GM19372 (cell line): ENCODE results near the gene SFRP2.

Experiments
- ATAC-seq: cut with Tn5 transposase; IDR thresholded peaks from one replicate; pipeline ENCODE4 v1.9.1; 2021; ENCODE audit warnings: mild to moderate bottlenecking, low read depth, moderate library complexity; ENCODE audit not compliant: unreplicated experiment

SFRP2 gene

GRCh38 chr4:153798901-153799693, 10.2 kb upstream of the SFRP2 start:
- ATAC-seq, result no peak

- ATAC-seq, result no peak
Measured at GRCh38 chr4:153798420-153798819, 9.5 kb upstream of the SFRP2 start.

GRCh38 chr4:153794006-153794405, 5.1 kb upstream of the SFRP2 start:
- no peak for ATAC-seq

- ATAC-seq, result no peak
Measured at GRCh38 chr4:153792618-153793247, 3.9 kb upstream of the SFRP2 start.

GRCh38 chr4:153791746-153792617, 3.1 kb upstream of the SFRP2 start:
- no peak for ATAC-seq

- no peak for ATAC-seq
Measured at GRCh38 chr4:153790962-153791551, 2.2 kb upstream of the SFRP2 start.

GRCh38 chr4:153790500-153790865, 1.6 kb upstream of the SFRP2 start:
- ATAC-seq, result no peak

GRCh38 chr4:153789741-153790499, 1.0 kb upstream of the SFRP2 start:
- no peak for ATAC-seq

- ATAC-seq, result no peak
Measured at GRCh38 chr4:153788051-153788412, 851 bp downstream of the SFRP2 start.

- ATAC-seq, result no peak
Measured at GRCh38 chr4:153787575-153787974, 1.3 kb downstream of the SFRP2 start.

GRCh38 chr4:153787061-153787560, 1.8 kb downstream of the SFRP2 start:
- ATAC-seq, result no peak

GRCh38 chr4:153785910-153786721, 2.8 kb downstream of the SFRP2 start:
- ATAC-seq, result no peak

GRCh38 chr4:153784166-153784699, 4.7 kb downstream of the SFRP2 start:
- no peak for ATAC-seq

- ATAC-seq, result no peak
Measured at GRCh38 chr4:153782581-153782980, 6.3 kb downstream of the SFRP2 start.

GRCh38 chr4:153781717-153782416, 7.0 kb downstream of the SFRP2 start:
- ATAC-seq, result no peak

GRCh38 chr4:153781280-153781679, 7.6 kb downstream of the SFRP2 start:
- no peak for ATAC-seq

GRCh38 chr4:153780876-153781275, 8.0 kb downstream of the SFRP2 start:
- peak; percentile 51 for ATAC-seq

- no peak for ATAC-seq
Measured at GRCh38 chr4:153780221-153780620, 8.7 kb downstream of the SFRP2 start.
